K562 (cell line): ENCODE results near the gene PGLYRP1. TPM values are rescaled to one million over a fixed set of nuclear protein-coding genes. Genes with fewer than 3 reads are reported as not detected.
A peak's percentile ranks its signal among the peaks of the same experiment; 100 is the strongest.

Experiments used
- BRF2 ChIP-seq: IDR thresholded peaks from 3 replicates; pipeline ENCODE4 v1.6.1; 2011; ENCODE audit warnings: borderline replicate concordance, mild to moderate bottlenecking; ENCODE audit not compliant: insufficient read length, insufficient read depth
- CGGBP1 ChIP-seq: fragments of 250-450 bp; sonication (Bioruptor Pico); IDR thresholded peaks from 2 replicates; pipeline ENCODE4 v1.9.0; 2021; ENCODE audit warnings: mild to moderate bottlenecking
- E4F1 ChIP-seq: fragments of 250-450 bp; sonication (Bioruptor Pico); IDR thresholded peaks from 2 replicates; pipeline ENCODE4 v1.5.0; 2021; ENCODE audit warnings: mild to moderate bottlenecking, borderline replicate concordance
- GABPB1 ChIP-seq: sonication (generic); formaldehyde crosslinking; IDR thresholded peaks from 2 replicates; pipeline ENCODE4 v1.8.0; 2022; ENCODE audit warnings: mild to moderate bottlenecking, missing genetic modification reagents
- HDAC1 ChIP-seq, 2 experiments: fragments of 450-650 bp; IDR thresholded peaks; 2 replicates each; pipeline ENCODE4 v1.6.1; 2016 to 2017; ENCODE audit warnings: inconsistent platforms in 1 of 2, mild to moderate bottlenecking in 1 of 2, moderate library complexity in 1 of 2
- HDAC2 ChIP-seq: fragments of 450-650 bp; IDR thresholded peaks from 2 replicates; pipeline ENCODE4 v1.6.1; 2016; ENCODE audit warnings: mild to moderate bottlenecking
- HES1 ChIP-seq: fragments of 450-650 bp; IDR thresholded peaks from 2 replicates; pipeline ENCODE4 v1.6.1; 2016; ENCODE audit warnings: low read depth, mild to moderate bottlenecking, moderate library complexity
- HIVEP1 ChIP-seq: fragments of 250-450 bp; sonication (Bioruptor Pico); IDR thresholded peaks from 2 replicates; pipeline ENCODE4 v1.4.0; 2020; ENCODE audit warnings: mild to moderate bottlenecking
- ILF3 ChIP-seq: fragments of 450-650 bp; IDR thresholded peaks from 2 replicates; pipeline ENCODE4 v1.6.1; 2018; ENCODE audit warnings: antibody characterized with exemption, mild to moderate bottlenecking, moderate library complexity, borderline replicate concordance
- MAFF ChIP-seq: IDR thresholded peaks from 2 replicates; pipeline ENCODE4 v1.6.1; 2012; ENCODE audit warnings: low read length, improper control_type of control experiment
- MCM2 ChIP-seq: fragments of 450-650 bp; IDR thresholded peaks from 2 replicates; pipeline ENCODE4 v1.6.1; 2017; ENCODE audit warnings: low read depth, mild to moderate bottlenecking
- POLR3G ChIP-seq: IDR thresholded peaks from 2 replicates; pipeline ENCODE4 v1.6.1; 2011; ENCODE audit not compliant: insufficient read length, insufficient replicate concordance; ENCODE audit errors: extremely low read depth
- PYGO2 ChIP-seq: fragments of 450-650 bp; IDR thresholded peaks from 2 replicates; pipeline ENCODE4 v1.6.1; 2016; ENCODE audit warnings: mild to moderate bottlenecking, missing genetic modification characterization, moderate library complexity, missing compliant biosample characterization
- SP2 ChIP-seq: IDR thresholded peaks from 2 replicates; pipeline ENCODE4 v1.6.1; 2011; ENCODE audit warnings: mild to moderate bottlenecking, low read depth, low read length, moderate library complexity; ENCODE audit not compliant: poor library complexity, severe bottlenecking; ENCODE audit errors: extremely low read depth
- TAF15 ChIP-seq: fragments of 200-400 bp; formaldehyde crosslinking; IDR thresholded peaks from 2 replicates; pipeline ENCODE4 v1.6.1; 2017; ENCODE audit warnings: mild to moderate bottlenecking, low read depth, low read length, moderate library complexity
- USF2 ChIP-seq: sonication (generic); formaldehyde crosslinking; IDR thresholded peaks from 2 replicates; pipeline ENCODE4 v1.5.0; 2020; ENCODE audit warnings: missing genetic modification reagents
- ZBTB49 ChIP-seq: sonication (generic); formaldehyde crosslinking; IDR thresholded peaks from 2 replicates; pipeline ENCODE4 v1.8.0; 2022; ENCODE audit warnings: missing genetic modification reagents, mild to moderate bottlenecking, borderline replicate concordance
- ZEB2 ChIP-seq: fragments of 450-650 bp; IDR thresholded peaks from 2 replicates; pipeline ENCODE4 v1.6.1; 2016
- ZNF311 ChIP-seq: fragments of 250-450 bp; sonication (Bioruptor Pico); IDR thresholded peaks from 2 replicates; pipeline ENCODE4 v1.4.0; 2020; ENCODE audit warnings: mild to moderate bottlenecking, moderate library complexity
- ZNF75A ChIP-seq: fragments of 450-650 bp; formaldehyde crosslinking; IDR thresholded peaks from 2 replicates; pipeline ENCODE4 v1.4.0; 2020; ENCODE audit warnings: mild to moderate bottlenecking
- ZNF780A ChIP-seq: fragments of 250-450 bp; sonication (Bioruptor Pico); IDR thresholded peaks from 2 replicates; pipeline ENCODE4 v1.5.0; 2021; ENCODE audit warnings: mild to moderate bottlenecking
- polyA plus RNA-seq, 8 experiments: library from polyadenylated mRNA; depleted of rRNA in 4 of 8; stranded (reverse) in 5 of 8; unstranded in 3 of 8; fragments of >200 nt; fragmentation: Nextera tagmentation in 2 of 8; fragmentation: Illumina TruSeq in 1 of 8; extraction: Ambion mirVana in 2 of 8; extraction: Trizol in 1 of 8; gene quantifications; 2 replicates each; pipeline versions ENCODE4 v1.2.1 to v1.2.3, GENCODE V29; 2011 to 2014; ENCODE audit warnings: inconsistent platforms in 1 of 8, missing spikeins in 1 of 8
- total RNA-seq, 7 experiments: library from RNA; depleted of rRNA in 6 of 7; stranded (reverse); fragments of >200 nt in 6 of 7; fragmentation: Illumina TruSeq in 2 of 7; extraction: Trizol in 2 of 7; gene quantifications; 2 replicates each; pipeline versions ENCODE4 v1.2.1 to v1.2.3, GENCODE V29; 2011 to 2021; ENCODE audit warnings: low replicate concordance in 1 of 7

Gene PGLYRP1
- total and polyA plus RNA-seq, 9 of the 15 experiments (the other 6 are each of a cell fraction or from before 2014, with no cell fraction given), result not detected

GRCh38 chr19:45994998-45995714 is 27.7 kb downstream of the PGLYRP1 start, which contains the start of gene CCDC61 (continued):
- TF ChIP-seq MCM2, result no peak
- TF ChIP-seq USF2, result peak; percentile 89
- no peak for TF ChIP-seq ZNF780A (CRISPR knock-in tag)
- TF ChIP-seq PYGO2 (tag), result no peak
- no peak for TF ChIP-seq MAFF
- TF ChIP-seq GABPB1 (CRISPR knock-in tag), result peak; percentile 77; the same call in 1 of the 2 replicates
- no peak for TF ChIP-seq ZNF311 (CRISPR knock-in tag)
- 0 out of 2 replicates have a peak, but pooled peaks have one; percentile 16 for TF ChIP-seq HIVEP1
- no peak for TF ChIP-seq POLR3G
- peak; percentile 7 for TF ChIP-seq HDAC2
- no peak for TF ChIP-seq ILF3
- no peak for TF ChIP-seq ZBTB49 (CRISPR knock-in tag)
- TF ChIP-seq BRF2, result no peak
- peak in 1 of 2 experiments; percentile 92; a peak in 2 of 4 replicates for TF ChIP-seq HDAC1 (IDR thresholded peaks at IDR 0.05)
- no peak for TF ChIP-seq HES1
- peak; percentile 85 for TF ChIP-seq SP2
- TF ChIP-seq TAF15, result no peak
- no peak for TF ChIP-seq CGGBP1 (CRISPR knock-in tag)
- TF ChIP-seq E4F1, result no peak
- TF ChIP-seq ZEB2, result no peak
- TF ChIP-seq ZNF75A (CRISPR knock-in tag), result no peak
